Measurements from ENCODE around the gene LTBP3. TPM values are rescaled to one million over a fixed set of nuclear protein-coding genes. Genes with fewer than 3 reads are reported as not detected.

Gene LTBP3
- total and polyA plus RNA-seq, 8 donors: 44.7 to 151 (median 68.6) TPM

- Histone ChIP-seq H3K9me3 (no peaks in the 10 kb centered on the region), H3K4me3 (peak overlapping the region; percentile 2 to 81 (median 72)), H3K27ac (peak overlapping the region in 2 of 4 donors; percentile 96 to 99), H3K27me3 (no peaks in the 10 kb centered on the region), H3K36me3 (peaks cover 4 to 46% (median 23%) of the 10 kb centered on the region in 3 donors), H3K4me1 (peaks cover 4 to 21% (median 10%) of the 10 kb centered on the region in 3 donors)
- WGBS, 2 donors: 31 to 34% methylated on average over 12 of the region's 12 CpGs
- intact Hi-C loops (cut with DNase I): loop anchor here in 1 of 3 donors (5.0 kb wide), 1 partner anchor 33 kb away; no protein-coding TSS in a partner anchor
- FAIRE-seq (no peak), DNase-seq (peak in 3 of 6 donors; percentile 40 to 75 (median 40)), ATAC-seq (peak in 1 of 4 donors; percentile 0)
- no peak for TF ChIP-seq CTCF (IDR thresholded peaks at IDR 0.05)
Observed at GRCh38 chr11:65505466-65506289, 52.5 kb downstream of the LTBP3 start.

GRCh38 chr11:65504674-65505465 lies 53.3 kb downstream of the LTBP3 start:
- WGBS, 2 donors: 6 to 9% methylated on average over 8 of the region's 8 CpGs
- DNase-seq: peak in 2 of 6 donors; percentile 25 to 66
- no peaks in the 10 kb centered on the region for H3K27me3 ChIP-seq
- peak overlapping the region; percentile 2 to 81 (median 72) for H3K4me3 ChIP-seq
- intact Hi-C loops (cut with DNase I): loop anchor here in 2 of 3 donors (5.0 kb wide), 2 partner anchors 33 to 83 kb away; partner anchors contain the start of gene NEAT1 (in 1 of the 2)
- no peak for TF ChIP-seq CTCF (IDR thresholded peaks at IDR 0.05)
- H3K9me3 ChIP-seq: no peaks in the 10 kb centered on the region
- H3K4me1 ChIP-seq: peaks cover 4 to 21% (median 10%) of the 10 kb centered on the region in 3 donors
- no peak for FAIRE-seq
- no peak for ATAC-seq
- peaks cover 4 to 46% (median 23%) of the 10 kb centered on the region in 3 donors for H3K36me3 ChIP-seq
- peak overlapping the region in 2 of 4 donors; percentile 96 to 99 for H3K27ac ChIP-seq

GRCh38 chr11:65503949-65504673 lies 54.0 kb downstream of the LTBP3 start:
- H3K4me1 ChIP-seq: peaks cover 4 to 21% (median 10%) of the 10 kb centered on the region in 3 donors
- intact Hi-C loops (cut with DNase I): loop anchor here in 1 of 3 donors (5.0 kb wide), 1 partner anchor 82 kb away; the partner anchor contains the start of gene NEAT1
- H3K36me3 ChIP-seq: peaks cover 4 to 46% (median 23%) of the 10 kb centered on the region in 3 donors

More at GRCh38 chr11:65503949-65504673, 54.0 kb downstream of the LTBP3 start:
- DNase-seq (no peak), ATAC-seq (peak in 2 of 4 donors; percentile 1), FAIRE-seq (no peak)
- Histone ChIP-seq H3K4me3 (peak overlapping the region; percentile 2 to 81 (median 72)), H3K27ac (peak overlapping the region in 3 of 4 donors; percentile 4 to 99 (median 96)), H3K27me3 (no peaks in the 10 kb centered on the region), H3K9me3 (no peaks in the 10 kb centered on the region)
- no peak for TF ChIP-seq CTCF (IDR thresholded peaks at IDR 0.05)
- WGBS, 2 donors: 0% methylated on average over 3 of the region's 3 CpGs
